B cell (primary cell): Measurements from ENCODE around the gene CEND1. TPM values are rescaled to one million over a fixed set of nuclear protein-coding genes. Genes with fewer than 3 reads are reported as not detected.

Source experiments
- ATAC-seq: fragments of 200-7000 bp; cut with Tn5 transposase; one replicate; pipeline ENCODE4 v1.10.0; 2021; ENCODE audit warnings: low read depth, mild to moderate bottlenecking, moderate number of reproducible peaks, moderate library complexity
- CTCF ChIA-PET: fragments of 350-600 bp; sonication (Branson Sonifier 250); formaldehyde crosslinking; loops from one replicate; lab custom pipeline; 2021; ENCODE audit warnings: antibody characterized with exemption, inconsistent platforms; lab: Charles Lee
- POLR2A ChIA-PET: fragments of 350-600 bp; sonication (Branson Sonifier 250); formaldehyde crosslinking; loops from one replicate; lab custom pipeline; 2021; ENCODE audit warnings: antibody characterized with exemption; lab: Charles Lee
- DNase-seq: peaks from one replicate; pipeline ENCODE4 v3.0.0; 2013
- H2AFZ ChIP-seq: 2 replicates; pipeline ENCODE4 v1.6.1; 2012; ENCODE audit warnings: mild to moderate bottlenecking, low read depth, low read length; ENCODE audit not compliant: insufficient read depth, poor library complexity, severe bottlenecking
- H3K27ac ChIP-seq, 2 donors: 1 replicate in 1 of 2; 2 replicates in 1 of 2; pipeline ENCODE4 v1.5.1; 2012 to 2013; ENCODE audit warnings: low read length in 2 of 2, mild to moderate bottlenecking in 2 of 2, moderate library complexity in 1 of 2
- H3K27me3 ChIP-seq, 4 experiments: fragments of 200-600 bp in 1 of 4; sonication (generic) in 1 of 4; replicated peaks in 1 of 4; 1 replicate in 2 of 4; 2 replicates in 2 of 4; pipeline versions ENCODE4 v1.6.1 to v1.7.0; 2013 to 2016; ENCODE audit warnings: low read length in 3 of 4, mild to moderate bottlenecking in 2 of 4, mixed read lengths in 1 of 4, moderate library complexity in 1 of 4; ENCODE audit not compliant: insufficient read depth in 4 of 4, control insufficient read depth in 3 of 4; ENCODE audit errors: control extremely low read depth in 1 of 4
- H3K36me3 ChIP-seq, 2 experiments: replicated peaks in 1 of 2; 1 replicate in 1 of 2; 2 replicates in 1 of 2; pipeline versions ENCODE4 v1.6.1 to v1.7.1; 2013; ENCODE audit warnings: low read length in 1 of 2; ENCODE audit not compliant: insufficient read depth in 2 of 2, control insufficient read depth in 1 of 2; ENCODE audit errors: control extremely low read depth in 1 of 2, extremely low read depth in 1 of 2
- H3K4me1 ChIP-seq, 2 donors: fragments of 200-600 bp in 1 of 2; sonication (generic) in 1 of 2; 1 replicate in 1 of 2; 2 replicates in 1 of 2; pipeline versions ENCODE4 v1.5.1 to v1.6.1; 2013 to 2017; ENCODE audit warnings: low read length in 2 of 2; ENCODE audit not compliant: control insufficient read depth in 2 of 2, insufficient read depth in 2 of 2
- H3K4me2 ChIP-seq: replicated peaks from 2 replicates; pipeline ENCODE3; 2012; ENCODE audit warnings: mild to moderate bottlenecking, low read depth, low read length; ENCODE audit not compliant: poor library complexity, severe bottlenecking
- H3K4me3 ChIP-seq, 5 experiments: fragments of 200-600 bp in 1 of 5; sonication (generic) in 1 of 5; 1 replicate in 3 of 5; 2 replicates in 2 of 5; pipeline versions ENCODE4 v1.5.1 to v1.7.0; 2011 to 2016; ENCODE audit warnings: low read length in 4 of 5, mild to moderate bottlenecking in 4 of 5, low read depth in 2 of 5, control low read depth in 1 of 5, moderate library complexity in 1 of 5; ENCODE audit not compliant: insufficient read depth in 1 of 5; ENCODE audit errors: control extremely low read depth in 1 of 5, extremely low read depth in 1 of 5
- H3K79me2 ChIP-seq: fragments of 200-600 bp; sonication (generic); one replicate; pipeline ENCODE4 v1.6.0; 2016; ENCODE audit warnings: low read length; ENCODE audit not compliant: control insufficient read depth, insufficient read depth
- H3K9ac ChIP-seq: fragments of 200-600 bp; sonication (generic); 2 replicates; pipeline ENCODE4 v1.6.1; 2017; ENCODE audit warnings: mild to moderate bottlenecking, low read length, moderate library complexity
- H3K9me3 ChIP-seq, 3 donors: one replicate each; pipeline versions ENCODE4 v1.6.1 to v1.7.1; 2013; ENCODE audit warnings: low read length in 2 of 3; ENCODE audit not compliant: control insufficient read depth in 2 of 3, insufficient read depth in 1 of 3; ENCODE audit errors: control extremely low read depth in 1 of 3
- H4K20me1 ChIP-seq: 2 replicates; pipeline ENCODE4 v1.6.0; 2012; ENCODE audit warnings: mild to moderate bottlenecking, low read length; ENCODE audit not compliant: insufficient read depth, control insufficient read depth, poor library complexity, severe bottlenecking
- H3K27ac Mint-ChIP-seq: one replicate; pipeline ENCODE4 v1.8.0; 2021; ENCODE audit warnings: mixed read lengths
- H3K27me3 Mint-ChIP-seq: one replicate; pipeline ENCODE4 v1.8.0; 2021; ENCODE audit warnings: mixed read lengths
- H3K4me1 Mint-ChIP-seq: one replicate; pipeline ENCODE4 v1.8.0; 2021; ENCODE audit warnings: mixed read lengths
- H3K4me3 Mint-ChIP-seq: one replicate; pipeline ENCODE4 v1.8.0; 2021; ENCODE audit warnings: mixed read lengths
- H3K9me3 Mint-ChIP-seq: one replicate; pipeline ENCODE4 v1.8.0; 2022; ENCODE audit warnings: mixed read lengths; ENCODE audit not compliant: insufficient read depth
- EZH2 ChIP-seq: IDR thresholded peaks from 2 replicates; pipeline ENCODE4 v1.6.1; 2012; ENCODE audit warnings: borderline replicate concordance, low read depth, mild to moderate bottlenecking, moderate library complexity, low read length; ENCODE audit not compliant: insufficient read depth, poor library complexity, severe bottlenecking
- WGBS: methylation state at CpG from one replicate; pipeline ENCODE4 v1.1.5; 2013; ENCODE audit warnings: missing lambda C conversion rate; ENCODE audit not compliant: insufficient coverage; 5-methylcytosine and 5-hydroxymethylcytosine counted together
- intact Hi-C: fragments of 100-400 bp; cut with micrococcal nuclease; formaldehyde crosslinking; loops from one replicate; pipeline ENCODE4 v1.10.0; 2022
- polyA plus RNA-seq: library from polyadenylated mRNA; depleted of rRNA; stranded (reverse); fragments of >200 nt; gene quantifications from 2 replicates; pipeline ENCODE4 v1.2.3, GENCODE V29; 2012
- total RNA-seq, 2 donors: library from RNA; stranded (reverse); fragments of 120-200 nt in 1 of 2; gene quantifications; 1 replicate in 1 of 2; 2 replicates in 1 of 2; pipeline versions ENCODE4 v1.2.3 to v1.2.4, GENCODE V29; 2013 to 2022
- TF ChIP-seq, protein P1 (sequence below): fragments of 200-600 bp; IDR thresholded peaks from one replicate; pipeline ENCODE4 v1.8.0; 2022; ENCODE audit warnings: antibody characterized with exemption, mild to moderate bottlenecking

The CEND1 gene
- total and polyA plus RNA-seq, 2 donors (not counting 1 experiment from before 2014, with no cell fraction given): 0.13 to 0.39 TPM

- ATAC-seq (no peak), DNase-seq (no peak)
- no peaks in the 10 kb centered on the region for H3K9me3 Mint-ChIP-seq
- H3K79me2 ChIP-seq: peaks cover 61% of the 10 kb centered on the region
- WGBS: 61% methylated on average over 26 of the region's 26 CpGs
- peaks cover 16 to 31% of the 10 kb centered on the region in 2 donors for H3K4me1 ChIP-seq
- peaks cover 0 to 9% of the 10 kb centered on the region in 2 experiments for H3K36me3 ChIP-seq
- H3K4me3 ChIP-seq: peak overlapping the region in 4 of 5 experiments; percentile 62 to 71 (median 71)
- CTCF ChIA-PET: interaction anchor here (0.8 to 1.1 kb wide), 2 partner anchors 78 to 121 kb away, joined by 3 to 4 read pairs; partner anchors contain the start of gene AP2A2
- peak overlapping the region; percentile 81 for H3K27ac Mint-ChIP-seq
- H3K4me1 Mint-ChIP-seq: peaks cover 19% of the 10 kb centered on the region
- peaks cover 39% of the 10 kb centered on the region for H4K20me1 ChIP-seq
- no peaks in the 10 kb centered on the region for H3K27me3 Mint-ChIP-seq
- TF ChIP-seq, protein P1, sequence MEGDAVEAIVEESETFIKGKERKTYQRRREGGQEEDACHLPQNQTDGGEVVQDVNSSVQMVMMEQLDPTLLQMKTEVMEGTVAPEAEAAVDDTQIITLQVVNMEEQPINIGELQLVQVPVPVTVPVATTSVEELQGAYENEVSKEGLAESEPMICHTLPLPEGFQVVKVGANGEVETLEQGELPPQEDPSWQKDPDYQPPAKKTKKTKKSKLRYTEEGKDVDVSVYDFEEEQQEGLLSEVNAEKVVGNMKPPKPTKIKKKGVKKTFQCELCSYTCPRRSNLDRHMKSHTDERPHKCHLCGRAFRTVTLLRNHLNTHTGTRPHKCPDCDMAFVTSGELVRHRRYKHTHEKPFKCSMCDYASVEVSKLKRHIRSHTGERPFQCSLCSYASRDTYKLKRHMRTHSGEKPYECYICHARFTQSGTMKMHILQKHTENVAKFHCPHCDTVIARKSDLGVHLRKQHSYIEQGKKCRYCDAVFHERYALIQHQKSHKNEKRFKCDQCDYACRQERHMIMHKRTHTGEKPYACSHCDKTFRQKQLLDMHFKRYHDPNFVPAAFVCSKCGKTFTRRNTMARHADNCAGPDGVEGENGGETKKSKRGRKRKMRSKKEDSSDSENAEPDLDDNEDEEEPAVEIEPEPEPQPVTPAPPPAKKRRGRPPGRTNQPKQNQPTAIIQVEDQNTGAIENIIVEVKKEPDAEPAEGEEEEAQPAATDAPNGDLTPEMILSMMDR: no peak
- peak overlapping the region; percentile 80 for H3K4me3 Mint-ChIP-seq
- H2AFZ ChIP-seq: peak overlapping the region; percentile 74
- no peaks in the 10 kb centered on the region for H3K27me3 ChIP-seq
- peak overlapping the region; percentile 97 for H3K4me2 ChIP-seq
- peak overlapping the region; percentile 71 for H3K9ac ChIP-seq
- POLR2A ChIA-PET: interaction anchor here (0.7 to 1.3 kb wide), 2 partner anchors 8 to 268 kb away, joined by 3 to 4 read pairs; partner anchors contain the start of gene HRAS
- peak overlapping the region; percentile 20 to 75 for H3K27ac ChIP-seq
- H3K9me3 ChIP-seq: no peaks in the 10 kb centered on the region
- intact Hi-C loops: loop anchor here (2.0 kb wide), 1 partner anchor 187 kb away; no protein-coding TSS in a partner anchor
Measured at GRCh38 chr11:803770-804598, 14.1 kb upstream of the CEND1 start.

DNA sequence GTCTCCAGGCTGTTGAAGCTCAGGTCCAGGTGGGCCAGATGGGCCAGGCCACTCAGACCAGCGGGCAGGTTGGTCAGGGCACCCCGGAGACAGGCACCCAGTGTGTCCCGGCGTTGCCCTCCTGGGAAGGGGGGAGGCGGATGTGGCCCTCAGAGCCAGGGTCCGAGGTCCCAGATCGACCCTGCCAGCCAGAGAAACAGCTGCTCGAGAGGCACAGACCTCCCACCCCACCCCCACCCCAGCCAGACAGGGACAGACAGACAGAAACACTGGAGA is 13.5 kb upstream of the CEND1 start:
- Mint-ChIP-seq H3K27me3 (no peaks in the 10 kb centered on the region), H3K27ac (no peak overlapping the region), H3K4me3 (peak overlapping the region; percentile 37), H3K4me1 (peaks cover 13% of the 10 kb centered on the region), H3K9me3 (no peaks in the 10 kb centered on the region)
- H3K4me1 ChIP-seq: peaks cover 11 to 31% of the 10 kb centered on the region in 2 donors
- no peak overlapping the region for H3K27ac ChIP-seq
- intact Hi-C loops: no loop called here
- H2AFZ ChIP-seq: no peak overlapping the region
- ChIA-PET POLR2A (no interaction called here), CTCF (no interaction called here)
- no peak overlapping the region for H3K9ac ChIP-seq
- H4K20me1 ChIP-seq: peaks cover 45% of the 10 kb centered on the region
- H3K36me3 ChIP-seq: peaks cover 0 to 9% of the 10 kb centered on the region in 2 experiments
- H3K9me3 ChIP-seq: no peaks in the 10 kb centered on the region
- no peak overlapping the region for H3K4me3 ChIP-seq
- TF ChIP-seq, protein P1: no peak
- TF ChIP-seq EZH2: no peak
- peaks cover 62% of the 10 kb centered on the region for H3K79me2 ChIP-seq
- ATAC-seq (no peak), DNase-seq (no peak)
- WGBS: 100% methylated on average over 2 of the region's 8 CpGs
- H3K27me3 ChIP-seq: no peaks in the 10 kb centered on the region
- H3K4me2 ChIP-seq: no peak overlapping the region
